Caco-2 (cell line): ENCODE measurements around the gene SCFD1. TPM values are rescaled to one million over a fixed set of nuclear protein-coding genes. Genes with fewer than 3 reads are reported as not detected.

Experiments
- BruUV-seq: library from RNA; stranded (reverse); fragments of 400-500 nt; replicated peaks from 2 replicates; lab custom pipeline; 2021; lab: Mats Ljungman, UMichigan
- CTCF ChIA-PET: fragments of 300-600 bp; sonication (Branson Sonifier 250); formaldehyde crosslinking; loops from one replicate; lab custom pipeline; 2022; ENCODE audit warnings: antibody characterized with exemption; lab: Charles Lee
- POLR2A ChIA-PET: fragments of 300-600 bp; sonication (Branson Sonifier 250); formaldehyde crosslinking; loops from one replicate; lab custom pipeline; 2022; ENCODE audit warnings: antibody characterized with exemption; lab: Charles Lee
- DNase-seq, 2 experiments: peaks; one replicate each; pipeline versions ENCODE4 v3.0.0 to v3.0.0-alpha.2; 2020 to 2022
- H3K27me3 ChIP-seq: replicated peaks from 2 replicates; pipeline ENCODE4 v1.6.0; 2011; ENCODE audit warnings: low read length; ENCODE audit not compliant: control insufficient read depth, insufficient read depth
- H3K36me3 ChIP-seq: 2 replicates; pipeline ENCODE4 v1.5.1; 2011; ENCODE audit warnings: low read length; ENCODE audit not compliant: control insufficient read depth, insufficient read depth
- H3K4me1 ChIP-seq: fragments of 250-450 bp; sonication (Bioruptor Pico); 2 replicates; pipeline ENCODE4 v1.5.1; 2020; ENCODE audit warnings: mild to moderate bottlenecking
- H3K4me3 ChIP-seq: 2 replicates; pipeline ENCODE4 v1.5.1; 2011; ENCODE audit warnings: low read depth, mild to moderate bottlenecking, control low read depth, low read length
- H3K9me3 ChIP-seq: fragments of 250-450 bp; sonication (Bioruptor Pico); 2 replicates; pipeline ENCODE4 v1.5.1; 2020; ENCODE audit warnings: mild to moderate bottlenecking, moderate library complexity
- H3K27ac Mint-ChIP-seq: one replicate; pipeline ENCODE4 v1.8.0; 2022; ENCODE audit warnings: mixed read lengths; ENCODE audit not compliant: unreplicated experiment
- H3K27me3 Mint-ChIP-seq: one replicate; pipeline ENCODE4 v1.8.0; 2022; ENCODE audit warnings: mixed read lengths; ENCODE audit not compliant: insufficient read depth, unreplicated experiment
- H3K36me3 Mint-ChIP-seq: one replicate; pipeline ENCODE4 v1.8.0; 2022; ENCODE audit warnings: mild to moderate bottlenecking, mixed read lengths; ENCODE audit not compliant: insufficient read depth, unreplicated experiment
- H3K4me1 Mint-ChIP-seq: one replicate; pipeline ENCODE4 v1.8.0; 2022; ENCODE audit warnings: low read depth, mixed read lengths; ENCODE audit not compliant: unreplicated experiment
- H3K4me3 Mint-ChIP-seq: one replicate; pipeline ENCODE4 v1.8.0; 2022; ENCODE audit warnings: mild to moderate bottlenecking, moderate library complexity, mixed read lengths; ENCODE audit not compliant: unreplicated experiment
- H3K9me3 Mint-ChIP-seq: one replicate; pipeline ENCODE4 v1.8.0; 2022; ENCODE audit warnings: mixed read lengths; ENCODE audit not compliant: unreplicated experiment
- intact Hi-C: fragments of 100-400 bp; cut with micrococcal nuclease; formaldehyde crosslinking; loops from one replicate; pipeline ENCODE4 v1.10.0; 2022; ENCODE audit not compliant: unreplicated experiment
- total RNA-seq: library from RNA; stranded (reverse); gene quantifications from 2 replicates; pipeline ENCODE4 v1.2.3, GENCODE V29; 2022
- TF ChIP-seq, protein P1 (sequence below), 2 experiments: fragments of 200-600 bp in 1 of 2; IDR thresholded peaks; 1 replicate in 1 of 2; 2 replicates in 1 of 2; pipeline versions ENCODE4 v1.5.1 to v1.8.0; 2011 to 2022; ENCODE audit warnings: antibody characterized with exemption in 1 of 2, control low read depth in 1 of 2, inconsistent platforms in 1 of 2, low read depth in 1 of 2, low read length in 1 of 2, mild to moderate bottlenecking in 1 of 2, moderate library complexity in 1 of 2; ENCODE audit not compliant: insufficient read depth in 1 of 2, severe bottlenecking in 1 of 2, unreplicated experiment in 1 of 2

The SCFD1 gene
- total RNA-seq, 1 experiment from 2014 or later = 78.1 TPM

DNA sequence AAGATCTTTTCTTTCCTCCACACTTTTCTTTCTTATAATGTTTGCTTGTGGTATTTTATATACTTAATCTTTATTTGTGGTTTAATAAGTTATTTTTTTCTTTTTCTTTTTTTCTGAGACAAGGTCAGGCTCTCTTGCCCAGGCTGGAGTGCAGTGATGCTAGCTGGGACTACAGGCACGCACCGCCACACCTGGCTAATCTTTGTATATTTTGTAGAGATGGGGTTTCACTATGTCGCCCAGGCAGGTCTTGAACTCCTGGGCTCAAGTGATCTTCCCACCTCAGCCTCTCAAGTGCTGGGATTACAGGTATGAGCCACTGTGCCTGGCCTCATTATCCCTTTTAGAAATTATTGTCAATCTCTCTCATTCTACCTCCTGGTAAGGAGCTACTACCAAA lies 87.1 kb downstream of the SCFD1 start:
- H3K36me3 Mint-ChIP-seq = peaks cover 10% of the 10 kb centered on the region
- no peak overlapping the region for H3K4me3 ChIP-seq
- TF ChIP-seq, protein P1, sequence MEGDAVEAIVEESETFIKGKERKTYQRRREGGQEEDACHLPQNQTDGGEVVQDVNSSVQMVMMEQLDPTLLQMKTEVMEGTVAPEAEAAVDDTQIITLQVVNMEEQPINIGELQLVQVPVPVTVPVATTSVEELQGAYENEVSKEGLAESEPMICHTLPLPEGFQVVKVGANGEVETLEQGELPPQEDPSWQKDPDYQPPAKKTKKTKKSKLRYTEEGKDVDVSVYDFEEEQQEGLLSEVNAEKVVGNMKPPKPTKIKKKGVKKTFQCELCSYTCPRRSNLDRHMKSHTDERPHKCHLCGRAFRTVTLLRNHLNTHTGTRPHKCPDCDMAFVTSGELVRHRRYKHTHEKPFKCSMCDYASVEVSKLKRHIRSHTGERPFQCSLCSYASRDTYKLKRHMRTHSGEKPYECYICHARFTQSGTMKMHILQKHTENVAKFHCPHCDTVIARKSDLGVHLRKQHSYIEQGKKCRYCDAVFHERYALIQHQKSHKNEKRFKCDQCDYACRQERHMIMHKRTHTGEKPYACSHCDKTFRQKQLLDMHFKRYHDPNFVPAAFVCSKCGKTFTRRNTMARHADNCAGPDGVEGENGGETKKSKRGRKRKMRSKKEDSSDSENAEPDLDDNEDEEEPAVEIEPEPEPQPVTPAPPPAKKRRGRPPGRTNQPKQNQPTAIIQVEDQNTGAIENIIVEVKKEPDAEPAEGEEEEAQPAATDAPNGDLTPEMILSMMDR (IDR thresholded peaks at IDR 0.05; ENCODE audit: insufficient read depth in 1 of 2, low read depth in 1 of 2, low read length in 1 of 2, severe bottlenecking in 1 of 2, unreplicated experiment in 1 of 2) = no peak
- ChIA-PET POLR2A (no interaction called here), CTCF (no interaction called here)
- H3K36me3 ChIP-seq = no peaks in the 10 kb centered on the region
- intact Hi-C loops = no loop called here
- DNase-seq = no peak
- H3K27ac Mint-ChIP-seq = no peak overlapping the region
- no peak overlapping the region for H3K4me3 Mint-ChIP-seq
- no peaks in the 10 kb centered on the region for H3K27me3 Mint-ChIP-seq
- no peaks in the 10 kb centered on the region for H3K9me3 Mint-ChIP-seq
- no peaks in the 10 kb centered on the region for H3K27me3 ChIP-seq
- BruUV-seq = no TSS peak
- H3K4me1 ChIP-seq = no peaks in the 10 kb centered on the region
- H3K9me3 ChIP-seq = no peaks in the 10 kb centered on the region
- H3K4me1 Mint-ChIP-seq = no peaks in the 10 kb centered on the region

DNA sequence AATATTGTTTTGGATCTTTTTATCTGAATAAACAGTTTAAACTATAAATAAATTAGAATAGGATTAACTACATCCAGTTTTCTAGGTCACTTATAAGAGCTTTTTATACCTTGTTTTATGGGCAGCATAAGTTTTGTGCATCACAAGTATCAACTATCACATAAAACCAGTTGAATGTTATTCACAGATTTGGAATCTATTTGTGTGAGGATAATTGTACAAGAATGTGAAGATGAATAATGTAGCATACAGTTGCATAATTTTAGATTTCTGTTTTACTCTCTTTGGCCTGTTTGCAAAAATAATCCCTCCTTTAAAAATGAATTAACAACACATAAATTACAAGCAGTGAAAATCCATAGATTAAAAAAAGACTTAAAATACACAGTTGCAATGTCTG lies 88.8 kb downstream of the SCFD1 start:
- Histone ChIP-seq H3K36me3 (no peaks in the 10 kb centered on the region), H3K4me3 (no peak overlapping the region), H3K9me3 (no peaks in the 10 kb centered on the region), H3K27me3 (no peaks in the 10 kb centered on the region), H3K4me1 (no peaks in the 10 kb centered on the region)
- Mint-ChIP-seq H3K4me1 (no peaks in the 10 kb centered on the region), H3K4me3 (no peak overlapping the region), H3K27ac (no peak overlapping the region), H3K36me3 (peaks cover 5% of the 10 kb centered on the region), H3K9me3 (no peaks in the 10 kb centered on the region), H3K27me3 (no peaks in the 10 kb centered on the region)
- intact Hi-C loops = no loop called here
- POLR2A ChIA-PET = no interaction called here
- TF ChIP-seq, protein P1 (IDR thresholded peaks at IDR 0.05; ENCODE audit: insufficient read depth in 1 of 2, low read depth in 1 of 2, low read length in 1 of 2, severe bottlenecking in 1 of 2, unreplicated experiment in 1 of 2) = no peak
- no peak for DNase-seq
- no TSS peak for BruUV-seq
- CTCF ChIA-PET = no interaction called here

DNA sequence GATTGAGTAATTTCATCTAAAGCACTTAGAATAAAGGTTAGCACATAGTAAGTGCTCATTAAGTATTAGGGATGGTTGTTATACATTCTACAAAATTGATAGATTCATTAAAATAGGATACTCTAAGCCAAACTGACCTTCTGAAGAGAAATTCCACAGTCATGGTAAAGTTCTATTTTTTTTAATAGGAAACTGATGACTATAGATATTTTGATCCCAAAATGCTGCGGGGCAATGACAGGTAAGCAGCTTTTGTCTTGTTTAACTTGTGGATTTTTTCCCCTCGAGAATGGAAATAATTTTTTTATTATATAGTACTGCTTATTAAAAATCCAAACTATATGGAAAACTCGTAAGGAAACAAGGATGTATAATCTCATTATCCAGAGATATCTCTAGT lies 97.0 kb downstream of the SCFD1 start:
- TF ChIP-seq, protein P1 (IDR thresholded peaks at IDR 0.05; ENCODE audit: insufficient read depth in 1 of 2, low read depth in 1 of 2, low read length in 1 of 2, severe bottlenecking in 1 of 2, unreplicated experiment in 1 of 2) = no peak
- Mint-ChIP-seq H3K36me3 (peaks cover 7% of the 10 kb centered on the region), H3K9me3 (no peaks in the 10 kb centered on the region), H3K4me3 (no peak overlapping the region), H3K27ac (no peak overlapping the region), H3K4me1 (no peaks in the 10 kb centered on the region), H3K27me3 (no peaks in the 10 kb centered on the region)
- ChIA-PET POLR2A (no interaction called here), CTCF (no interaction called here)
- intact Hi-C loops = no loop called here
- no peak for DNase-seq
- BruUV-seq = no TSS peak
- H3K36me3 ChIP-seq = no peaks in the 10 kb centered on the region
- H3K9me3 ChIP-seq = no peaks in the 10 kb centered on the region
- no peak overlapping the region for H3K4me3 ChIP-seq
- no peaks in the 10 kb centered on the region for H3K27me3 ChIP-seq
- H3K4me1 ChIP-seq = no peaks in the 10 kb centered on the region
